Neural cell (in vitro differentiated cells): Measurements from ENCODE around the gene P3R3URF. TPM values are rescaled to one million over a fixed set of nuclear protein-coding genes. Genes with fewer than 3 reads are reported as not detected.

Experiments
- H2AFZ ChIP-seq: fragments of 200-600, 300-800 bp; sonication (generic), shearing (Covaris generic); 2 replicates; pipeline ENCODE4 v1.6.0; 2014; ENCODE audit warnings: low read depth, mild to moderate bottlenecking, antibody characterized with exemption, low read length, moderate library complexity
- H3F3A ChIP-seq: fragments of 200-600 bp; shearing (Covaris generic); 2 replicates; pipeline ENCODE4 v1.6.1; 2016; ENCODE audit warnings: mild to moderate bottlenecking, moderate library complexity, mixed read lengths, antibody characterized with exemption, low read length; ENCODE audit not compliant: insufficient read depth, poor library complexity, severe bottlenecking
- H3K27ac ChIP-seq: fragments of 200-600, 300-800 bp; sonication (generic), shearing (Covaris generic); 2 replicates; pipeline ENCODE4 v1.5.1; 2014; ENCODE audit warnings: mild to moderate bottlenecking, low read length, moderate library complexity
- H3K27me3 ChIP-seq: fragments of 300-800, 200-600 bp; sonication (generic), shearing (Covaris generic); 2 replicates; pipeline ENCODE4 v1.6.0; 2014; ENCODE audit warnings: mild to moderate bottlenecking, low read depth, low read length, moderate library complexity; ENCODE audit not compliant: insufficient read depth
- H3K36me3 ChIP-seq: fragments of 300-800, 200-600 bp; sonication (generic), shearing (Covaris generic); 2 replicates; pipeline ENCODE4 v1.5.1; 2014; ENCODE audit warnings: mild to moderate bottlenecking, antibody characterized with exemption, low read length, moderate library complexity; ENCODE audit not compliant: insufficient read depth
- H3K4me2 ChIP-seq: fragments of 300-800, 200-600 bp; sonication (generic), shearing (Covaris generic); 2 replicates; pipeline ENCODE4 v1.6.0; 2014; ENCODE audit warnings: mild to moderate bottlenecking, low read length
- H3K4me3 ChIP-seq: fragments of 300-800, 200-600 bp; sonication (generic), shearing (Covaris generic); 2 replicates; pipeline ENCODE4 v1.5.1; 2014; ENCODE audit warnings: mild to moderate bottlenecking, low read length, moderate library complexity
- H3K79me2 ChIP-seq: fragments of 200-600 bp; shearing (Covaris generic); replicated peaks from 2 replicates; pipeline ENCODE4 v1.6.0; 2014; ENCODE audit warnings: mild to moderate bottlenecking, low read length, moderate library complexity; ENCODE audit not compliant: insufficient read depth
- H3K9ac ChIP-seq: fragments of 300-800, 200-600 bp; sonication (generic), shearing (Covaris generic); 2 replicates; pipeline ENCODE4 v1.6.1; 2016; ENCODE audit warnings: mild to moderate bottlenecking, low read length, mixed read lengths
- H3K9me2 ChIP-seq: fragments of 200-600 bp; shearing (Covaris generic); 2 replicates; pipeline ENCODE4 v1.6.1; 2016; ENCODE audit warnings: mild to moderate bottlenecking, low read length, mixed read lengths; ENCODE audit not compliant: insufficient read depth
- H3K9me3 ChIP-seq: fragments of 200-600, 300-800 bp; sonication (generic), shearing (Covaris generic); 2 replicates; pipeline ENCODE4 v1.6.1; 2016; ENCODE audit warnings: mild to moderate bottlenecking, mixed run types, low read length, moderate library complexity, mixed read lengths
- H4K20me1 ChIP-seq: fragments of 200-600 bp; shearing (Covaris generic); 2 replicates; pipeline ENCODE4 v1.6.1; 2016; ENCODE audit warnings: mild to moderate bottlenecking, mixed run types; ENCODE audit not compliant: insufficient read depth
- EP300 ChIP-seq: fragments of 450-650 bp; conservative IDR thresholded peaks from 2 replicates; pipeline ENCODE4 v1.6.1; 2014; ENCODE audit warnings: antibody characterized with exemption, mild to moderate bottlenecking, moderate library complexity; ENCODE audit not compliant: poor library complexity, severe bottlenecking
- EZH2 ChIP-seq: fragments of 200-600, 300-800 bp; shearing (Covaris generic), sonication (generic); IDR thresholded peaks from 2 replicates; pipeline ENCODE4 v1.6.1; 2014; ENCODE audit warnings: antibody characterized with exemption, low read length, borderline replicate concordance, mild to moderate bottlenecking; ENCODE audit not compliant: insufficient read depth, poor library complexity, severe bottlenecking
- MXI1 ChIP-seq: fragments of 450-650 bp; conservative IDR thresholded peaks from 2 replicates; pipeline ENCODE4 v1.6.1; 2014; ENCODE audit warnings: antibody characterized with exemption, mild to moderate bottlenecking; ENCODE audit not compliant: poor library complexity, severe bottlenecking
- POLR2AphosphoS5 ChIP-seq: IDR thresholded peaks from 2 replicates; pipeline ENCODE4 v1.6.1; 2012
- RAD21 ChIP-seq: fragments of 450-650 bp; conservative IDR thresholded peaks from 2 replicates; pipeline ENCODE4 v1.6.1; 2014; ENCODE audit warnings: antibody characterized with exemption, mild to moderate bottlenecking, moderate library complexity
- SMC3 ChIP-seq: fragments of 450-650 bp; conservative IDR thresholded peaks from 2 replicates; pipeline ENCODE4 v1.6.1; 2014; ENCODE audit warnings: antibody characterized with exemption, mild to moderate bottlenecking, moderate library complexity; ENCODE audit not compliant: poor library complexity
- TAF1 ChIP-seq: IDR thresholded peaks from 2 replicates; pipeline ENCODE4 v1.6.1; 2012; ENCODE audit warnings: low read depth
- polyA plus RNA-seq: library from polyadenylated mRNA; depleted of rRNA; stranded (reverse); fragments of >200 nt; gene quantifications from 2 replicates; pipeline ENCODE4 v1.2.3, GENCODE V29; 2014
- TF ChIP-seq, protein P1 (sequence below): IDR thresholded peaks from 2 replicates; pipeline ENCODE4 v1.6.1; 2012; ENCODE audit warnings: borderline replicate concordance
- TF ChIP-seq, protein P2 (sequence below): fragments of 450-650 bp; IDR thresholded peaks from 2 replicates; pipeline ENCODE4 v1.5.1; 2014; ENCODE audit warnings: antibody characterized with exemption, mild to moderate bottlenecking, moderate library complexity; ENCODE audit not compliant: poor library complexity, severe bottlenecking

Gene P3R3URF
- polyA plus RNA-seq, 1 donor from 2014 or later, result not detected

DNA sequence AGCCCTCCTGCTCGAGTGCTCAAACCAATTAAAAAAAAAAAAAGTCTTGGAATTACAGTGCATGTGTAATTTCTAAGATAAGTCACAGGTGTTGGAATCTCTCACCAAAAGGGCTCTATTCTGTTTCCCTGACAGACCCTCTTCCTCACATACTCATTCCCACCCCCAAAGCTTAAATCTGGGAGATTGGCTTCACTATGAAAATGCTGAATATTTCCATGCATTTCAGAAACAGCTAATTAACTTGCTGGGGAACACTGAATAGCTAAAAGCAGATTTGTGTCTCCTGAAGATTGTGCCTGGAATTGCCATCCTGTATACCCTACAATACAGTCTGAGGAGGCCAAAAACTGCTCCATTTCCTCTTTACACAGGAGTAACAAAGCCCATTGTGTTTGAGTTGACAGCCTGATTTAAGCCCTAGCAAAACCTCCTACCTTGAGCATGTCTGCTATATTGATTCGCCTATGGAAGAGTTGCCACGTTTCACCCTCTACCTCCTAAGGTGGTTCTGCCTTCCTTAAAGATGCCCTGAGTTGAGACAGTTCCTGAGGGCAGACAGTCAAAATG, 42.4 kb downstream of the P3R3URF start:
- Histone ChIP-seq H3K79me2 (peaks cover 34% of the 10 kb centered on the region), H2AFZ (peak overlapping the region; percentile 25), H3K4me3 (peak overlapping the region; percentile 83), H3K4me2 (peak overlapping the region; percentile 68), H3K36me3 (no peaks in the 10 kb centered on the region), H4K20me1 (peaks cover 3% of the 10 kb centered on the region), H3K27ac (peak overlapping the region; percentile 98), H3K9me3 (no peaks in the 10 kb centered on the region), H3K9me2 (no peaks in the 10 kb centered on the region), H3F3A (peaks cover 5% of the 10 kb centered on the region), H3K27me3 (no peaks in the 10 kb centered on the region), H3K9ac (peak overlapping the region; percentile 98)
- TF ChIP-seq, protein P1, sequence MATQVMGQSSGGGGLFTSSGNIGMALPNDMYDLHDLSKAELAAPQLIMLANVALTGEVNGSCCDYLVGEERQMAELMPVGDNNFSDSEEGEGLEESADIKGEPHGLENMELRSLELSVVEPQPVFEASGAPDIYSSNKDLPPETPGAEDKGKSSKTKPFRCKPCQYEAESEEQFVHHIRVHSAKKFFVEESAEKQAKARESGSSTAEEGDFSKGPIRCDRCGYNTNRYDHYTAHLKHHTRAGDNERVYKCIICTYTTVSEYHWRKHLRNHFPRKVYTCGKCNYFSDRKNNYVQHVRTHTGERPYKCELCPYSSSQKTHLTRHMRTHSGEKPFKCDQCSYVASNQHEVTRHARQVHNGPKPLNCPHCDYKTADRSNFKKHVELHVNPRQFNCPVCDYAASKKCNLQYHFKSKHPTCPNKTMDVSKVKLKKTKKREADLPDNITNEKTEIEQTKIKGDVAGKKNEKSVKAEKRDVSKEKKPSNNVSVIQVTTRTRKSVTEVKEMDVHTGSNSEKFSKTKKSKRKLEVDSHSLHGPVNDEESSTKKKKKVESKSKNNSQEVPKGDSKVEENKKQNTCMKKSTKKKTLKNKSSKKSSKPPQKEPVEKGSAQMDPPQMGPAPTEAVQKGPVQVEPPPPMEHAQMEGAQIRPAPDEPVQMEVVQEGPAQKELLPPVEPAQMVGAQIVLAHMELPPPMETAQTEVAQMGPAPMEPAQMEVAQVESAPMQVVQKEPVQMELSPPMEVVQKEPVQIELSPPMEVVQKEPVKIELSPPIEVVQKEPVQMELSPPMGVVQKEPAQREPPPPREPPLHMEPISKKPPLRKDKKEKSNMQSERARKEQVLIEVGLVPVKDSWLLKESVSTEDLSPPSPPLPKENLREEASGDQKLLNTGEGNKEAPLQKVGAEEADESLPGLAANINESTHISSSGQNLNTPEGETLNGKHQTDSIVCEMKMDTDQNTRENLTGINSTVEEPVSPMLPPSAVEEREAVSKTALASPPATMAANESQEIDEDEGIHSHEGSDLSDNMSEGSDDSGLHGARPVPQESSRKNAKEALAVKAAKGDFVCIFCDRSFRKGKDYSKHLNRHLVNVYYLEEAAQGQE, result no peak
- TF ChIP-seq, protein P2, sequence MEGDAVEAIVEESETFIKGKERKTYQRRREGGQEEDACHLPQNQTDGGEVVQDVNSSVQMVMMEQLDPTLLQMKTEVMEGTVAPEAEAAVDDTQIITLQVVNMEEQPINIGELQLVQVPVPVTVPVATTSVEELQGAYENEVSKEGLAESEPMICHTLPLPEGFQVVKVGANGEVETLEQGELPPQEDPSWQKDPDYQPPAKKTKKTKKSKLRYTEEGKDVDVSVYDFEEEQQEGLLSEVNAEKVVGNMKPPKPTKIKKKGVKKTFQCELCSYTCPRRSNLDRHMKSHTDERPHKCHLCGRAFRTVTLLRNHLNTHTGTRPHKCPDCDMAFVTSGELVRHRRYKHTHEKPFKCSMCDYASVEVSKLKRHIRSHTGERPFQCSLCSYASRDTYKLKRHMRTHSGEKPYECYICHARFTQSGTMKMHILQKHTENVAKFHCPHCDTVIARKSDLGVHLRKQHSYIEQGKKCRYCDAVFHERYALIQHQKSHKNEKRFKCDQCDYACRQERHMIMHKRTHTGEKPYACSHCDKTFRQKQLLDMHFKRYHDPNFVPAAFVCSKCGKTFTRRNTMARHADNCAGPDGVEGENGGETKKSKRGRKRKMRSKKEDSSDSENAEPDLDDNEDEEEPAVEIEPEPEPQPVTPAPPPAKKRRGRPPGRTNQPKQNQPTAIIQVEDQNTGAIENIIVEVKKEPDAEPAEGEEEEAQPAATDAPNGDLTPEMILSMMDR, result no peak
- no peak for TF ChIP-seq SMC3

DNA sequence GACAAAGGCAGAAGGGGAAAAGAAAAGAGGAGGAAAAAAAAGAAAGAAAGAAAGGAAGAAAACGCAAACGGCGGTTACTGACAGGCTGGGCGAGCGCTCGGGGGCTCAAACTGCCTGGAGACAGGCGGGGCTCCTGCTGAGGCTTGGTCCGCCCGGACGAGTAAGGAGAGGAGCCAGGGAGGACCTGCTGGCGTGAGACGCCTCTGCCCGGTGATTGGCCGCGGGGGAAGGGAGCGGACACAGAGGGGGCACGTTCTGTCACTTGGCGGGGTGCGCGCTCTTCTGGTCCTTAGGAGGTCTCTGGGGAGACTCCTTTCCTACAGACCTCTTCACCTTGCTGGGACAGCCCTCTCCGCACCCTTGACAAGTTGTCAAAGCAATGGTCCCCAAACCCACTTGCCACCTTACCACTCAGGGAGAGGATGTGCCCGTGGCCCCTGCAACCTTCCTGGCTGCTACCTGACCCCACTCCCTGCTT, 43.1 kb downstream of the P3R3URF start:
- peak overlapping the region; percentile 98 for H3K27ac ChIP-seq
- no peaks in the 10 kb centered on the region for H3K36me3 ChIP-seq
- H2AFZ ChIP-seq, result peak overlapping the region; percentile 25
- H3K9me3 ChIP-seq, result no peaks in the 10 kb centered on the region
- H3K9ac ChIP-seq, result peak overlapping the region; percentile 98
- peaks cover 5% of the 10 kb centered on the region for H3F3A ChIP-seq
- TF ChIP-seq POLR2AphosphoS5 (peak; percentile 86), RAD21 (peak; percentile 34), MXI1 (no peak), TAF1 (peak; percentile 7), EP300 (peak; percentile 91), EZH2 (no peak), SMC3 (peak; percentile 55)
- TF ChIP-seq, protein P1, result peak; percentile 83
- TF ChIP-seq, protein P2, result no peak
- no peaks in the 10 kb centered on the region for H3K27me3 ChIP-seq
- no peaks in the 10 kb centered on the region for H3K9me2 ChIP-seq
- H3K4me3 ChIP-seq, result peak overlapping the region; percentile 83
- peaks cover 9% of the 10 kb centered on the region for H4K20me1 ChIP-seq
- H3K79me2 ChIP-seq, result peaks cover 40% of the 10 kb centered on the region
- peak overlapping the region; percentile 68 for H3K4me2 ChIP-seq
